Neural progenitor cell (in vitro differentiated cells): ENCODE results near the gene GSE1.

Experiments used
- CTCF ChIP-seq: fragments of 200-600 bp; sonication (generic); IDR thresholded peaks from 2 replicates; pipeline ENCODE4 v1.5.1; 2017; ENCODE audit warnings: antibody characterized with exemption, mild to moderate bottlenecking
- EZH2 ChIP-seq: fragments of 200-600 bp; sonication (generic); IDR thresholded peaks from 2 replicates; pipeline ENCODE4 v1.6.1; 2017; ENCODE audit warnings: antibody characterized with exemption, mild to moderate bottlenecking, moderate library complexity
- EZH2phosphoT487 ChIP-seq: fragments of 200-600 bp; sonication (generic); IDR thresholded peaks from 2 replicates; pipeline ENCODE4 v1.6.1; 2017; ENCODE audit warnings: antibody characterized with exemption

- TF ChIP-seq CTCF (peak; percentile 91), EZH2 (no peak), EZH2phosphoT487 (no peak)
Observed at GRCh38 chr16:85610446-85611193, 2.5 kb upstream of the GSE1 start.
